Upper lobe of right lung (tissue), 1 donor: ENCODE data around the gene LRCH1. TPM values are rescaled to one million over a fixed set of nuclear protein-coding genes. Genes with fewer than 3 reads are reported as not detected.

Experiments used
- ATAC-seq: fragments of 200-7000 bp; cut with Tn5 transposase; one replicate; pipeline ENCODE4 v1.9.1; 2020; ENCODE audit warnings: mild to moderate bottlenecking, moderate library complexity
- DNase-seq: peaks from one replicate; pipeline ENCODE4 v3.0.0-alpha.2; 2020
- H3K27ac ChIP-seq: fragments of 200-600 bp; one replicate; pipeline ENCODE4 v1.8.0; 2022
- H3K27me3 ChIP-seq: fragments of 200-600 bp; one replicate; pipeline ENCODE4 v1.8.0; 2022; ENCODE audit warnings: mild to moderate bottlenecking
- H3K36me3 ChIP-seq: fragments of 200-600 bp; one replicate; pipeline ENCODE4 v1.8.0; 2022
- H3K4me1 ChIP-seq: fragments of 200-600 bp; one replicate; pipeline ENCODE4 v1.8.0; 2022
- H3K4me3 ChIP-seq: fragments of 200-600 bp; one replicate; pipeline ENCODE4 v1.8.0; 2022; ENCODE audit warnings: mild to moderate bottlenecking
- H3K9me3 ChIP-seq: fragments of 200-600 bp; one replicate; pipeline ENCODE4 v1.8.0; 2022
- CTCF ChIP-seq: fragments of 200-600 bp; IDR thresholded peaks from one replicate; pipeline ENCODE4 v1.8.0; 2022; ENCODE audit warnings: antibody characterized with exemption
- intact Hi-C: fragments of 100-400 bp; cut with DNase I; formaldehyde crosslinking; loops from one replicate; pipeline ENCODE4 v1.11.0; 2022
- total RNA-seq: library from RNA; stranded (reverse); fragmentation: NEBNext Ultra II Directional; extraction: Animal tissue kit (Norgen Biotek cat#: 25700); gene quantifications from one replicate; pipeline ENCODE4 v1.2.1, GENCODE V29; 2021
- donor health status: DM: no; HTN: yes; CAD: no; lungs with severe emphysema.

Gene LRCH1
- total RNA-seq, 1 donor from 2014 or later, result 32.0 TPM

DNA sequence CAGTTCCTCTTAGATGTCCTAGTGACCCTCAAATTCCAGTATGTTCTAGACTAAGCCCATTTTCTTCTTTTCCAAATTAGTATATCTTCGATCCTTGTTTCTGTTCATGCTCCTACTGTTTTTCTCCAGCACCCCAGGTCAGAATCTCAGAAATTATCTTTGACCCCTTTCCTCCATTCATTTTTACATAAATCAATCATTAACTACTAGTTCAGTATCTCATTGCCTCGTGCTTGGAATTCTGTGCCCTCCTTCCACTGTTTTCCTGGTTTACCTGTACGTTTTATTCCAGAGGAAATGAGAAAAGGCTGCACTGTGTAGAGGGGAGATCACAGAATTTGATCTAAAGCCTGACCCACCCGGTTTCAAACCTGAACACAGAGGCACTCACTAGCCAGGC is 107.9 kb downstream of the LRCH1 start:
- ATAC-seq (no peak), DNase-seq (no peak)
- H3K36me3 ChIP-seq, result no peaks in the 10 kb centered on the region
- no peak overlapping the region for H3K4me3 ChIP-seq
- intact Hi-C loops, result no loop called here
- no peak for TF ChIP-seq CTCF
- H3K9me3 ChIP-seq, result no peaks in the 10 kb centered on the region
- peaks cover 30% of the 10 kb centered on the region for H3K4me1 ChIP-seq
- no peaks in the 10 kb centered on the region for H3K27me3 ChIP-seq
- no peak overlapping the region for H3K27ac ChIP-seq

GRCh38 chr13:46662690-46663089 is 109.7 kb downstream of the LRCH1 start:
- intact Hi-C loops, result no loop called here
- no peak overlapping the region for H3K27ac ChIP-seq
- DNase-seq (no peak), ATAC-seq (no peak)
- no peaks in the 10 kb centered on the region for H3K9me3 ChIP-seq
- H3K4me3 ChIP-seq, result no peak overlapping the region
- no peak for TF ChIP-seq CTCF
- H3K27me3 ChIP-seq, result no peaks in the 10 kb centered on the region
- no peaks in the 10 kb centered on the region for H3K36me3 ChIP-seq
- peaks cover 22% of the 10 kb centered on the region for H3K4me1 ChIP-seq

DNA sequence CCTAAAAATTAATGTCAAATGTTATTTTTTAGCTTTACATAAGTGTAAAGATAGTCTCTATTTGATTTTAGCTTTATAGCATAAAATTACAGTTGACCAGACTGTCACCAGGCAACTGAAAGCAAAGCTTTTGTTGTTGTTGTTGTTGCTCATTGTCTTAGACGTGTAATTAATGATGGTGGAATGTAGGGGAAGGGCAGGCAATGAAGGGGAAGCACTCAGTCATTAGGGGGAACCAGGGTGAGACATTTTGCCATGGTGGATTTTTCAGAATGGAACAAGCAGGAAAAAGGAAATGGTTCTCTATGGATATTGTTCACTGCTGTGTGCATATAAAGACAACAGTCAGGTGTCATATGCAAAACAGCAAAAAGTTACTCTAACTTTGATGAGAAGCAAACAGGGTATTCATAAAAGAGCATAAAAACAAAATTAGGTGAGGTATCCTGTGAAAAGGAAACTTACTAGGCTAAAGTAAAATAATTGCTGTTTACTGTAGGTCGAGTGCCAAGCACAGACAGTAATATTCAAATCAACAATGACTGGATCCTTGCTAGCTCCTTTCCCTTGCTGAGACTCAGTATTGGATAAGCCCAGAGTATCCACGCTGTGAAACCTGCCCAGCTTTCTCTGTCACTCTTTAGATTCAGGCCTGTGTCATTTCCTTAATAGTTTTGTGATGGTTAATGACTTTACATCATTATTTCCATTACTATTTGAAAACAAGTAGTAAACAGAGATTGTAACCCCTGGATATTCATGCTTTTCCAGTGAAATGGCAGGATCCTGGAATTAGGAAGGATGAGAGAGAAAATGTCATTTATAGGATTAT is 110.5 kb downstream of the LRCH1 start:
- H3K36me3 ChIP-seq, result no peaks in the 10 kb centered on the region
- no peak for TF ChIP-seq CTCF
- ATAC-seq, result no peak
- peaks cover 29% of the 10 kb centered on the region for H3K4me1 ChIP-seq
- H3K9me3 ChIP-seq, result no peaks in the 10 kb centered on the region
- H3K27ac ChIP-seq, result no peak overlapping the region
- no peak overlapping the region for H3K4me3 ChIP-seq
- DNase-seq, result no peak
- intact Hi-C loops, result no loop called here
- no peaks in the 10 kb centered on the region for H3K27me3 ChIP-seq

DNA sequence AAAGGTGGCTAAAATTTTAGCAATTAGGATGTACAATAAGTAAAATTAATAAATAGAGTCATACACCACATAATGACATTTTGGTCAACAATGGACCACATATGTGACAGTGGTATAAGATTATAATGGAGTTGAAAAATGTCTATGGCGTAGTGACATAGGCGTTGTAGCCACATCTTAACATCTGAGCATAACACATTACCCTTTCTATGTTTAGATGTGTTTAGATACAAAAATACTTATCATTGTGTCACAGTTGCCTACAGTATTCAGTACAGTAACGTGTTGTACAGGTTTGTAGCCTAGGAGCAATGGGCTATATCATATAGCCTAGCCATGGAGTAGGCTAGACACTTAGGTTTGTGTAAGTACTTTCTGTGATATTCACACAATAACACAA is 111.2 kb downstream of the LRCH1 start:
- H3K4me1 ChIP-seq, result peaks cover 34% of the 10 kb centered on the region
- H3K27ac ChIP-seq, result no peak overlapping the region
- no peak for ATAC-seq
- no peaks in the 10 kb centered on the region for H3K27me3 ChIP-seq
- TF ChIP-seq CTCF, result no peak
- no peaks in the 10 kb centered on the region for H3K9me3 ChIP-seq
- no peak overlapping the region for H3K4me3 ChIP-seq
- intact Hi-C loops, result no loop called here
- no peak for DNase-seq
- no peaks in the 10 kb centered on the region for H3K36me3 ChIP-seq

GRCh38 chr13:46665248-46665632 is 112.3 kb downstream of the LRCH1 start:
- Histone ChIP-seq H3K27ac (no peak overlapping the region), H3K4me3 (no peak overlapping the region), H3K36me3 (peaks cover 8% of the 10 kb centered on the region), H3K4me1 (peaks cover 29% of the 10 kb centered on the region), H3K9me3 (no peaks in the 10 kb centered on the region), H3K27me3 (no peaks in the 10 kb centered on the region)
- no peak for ATAC-seq
- no peak for TF ChIP-seq CTCF
- no peak for DNase-seq
- intact Hi-C loops, result no loop called here
